ENCODE results near the gene NTRK2.

DNA sequence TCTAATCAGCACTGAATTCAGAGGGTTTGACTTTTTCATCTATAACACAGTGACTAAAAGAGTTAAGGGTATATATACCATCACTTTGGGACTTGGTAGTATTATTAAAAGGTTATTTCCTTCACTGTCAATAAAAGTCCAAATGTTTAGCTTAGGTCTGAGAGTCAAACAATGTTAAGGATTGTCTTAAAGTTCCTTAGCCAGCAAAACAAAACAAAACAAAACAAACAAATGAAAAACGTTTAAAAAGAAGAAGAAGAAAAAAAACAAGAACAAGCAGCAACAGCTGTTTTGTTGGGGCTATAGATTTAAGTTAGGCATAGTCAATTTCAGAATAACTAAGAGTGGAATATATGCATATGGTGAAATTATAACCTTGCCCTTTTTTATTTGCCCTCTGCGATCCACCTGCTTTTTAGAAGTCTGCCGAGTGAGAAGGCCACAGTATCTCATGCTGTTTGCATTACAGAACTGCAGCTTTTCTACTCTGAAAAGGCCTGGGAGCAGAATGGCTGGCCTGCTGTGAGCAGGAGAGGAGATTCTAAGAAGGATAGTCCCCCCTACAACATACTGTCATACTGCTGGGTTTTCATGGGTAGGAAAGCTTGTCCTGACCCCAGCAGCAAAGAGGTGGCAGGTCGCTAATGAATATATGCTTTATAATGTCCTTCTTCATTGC, 141.7 kb downstream of the NTRK2 start:
- TF ChIP-seq, protein P1, sequence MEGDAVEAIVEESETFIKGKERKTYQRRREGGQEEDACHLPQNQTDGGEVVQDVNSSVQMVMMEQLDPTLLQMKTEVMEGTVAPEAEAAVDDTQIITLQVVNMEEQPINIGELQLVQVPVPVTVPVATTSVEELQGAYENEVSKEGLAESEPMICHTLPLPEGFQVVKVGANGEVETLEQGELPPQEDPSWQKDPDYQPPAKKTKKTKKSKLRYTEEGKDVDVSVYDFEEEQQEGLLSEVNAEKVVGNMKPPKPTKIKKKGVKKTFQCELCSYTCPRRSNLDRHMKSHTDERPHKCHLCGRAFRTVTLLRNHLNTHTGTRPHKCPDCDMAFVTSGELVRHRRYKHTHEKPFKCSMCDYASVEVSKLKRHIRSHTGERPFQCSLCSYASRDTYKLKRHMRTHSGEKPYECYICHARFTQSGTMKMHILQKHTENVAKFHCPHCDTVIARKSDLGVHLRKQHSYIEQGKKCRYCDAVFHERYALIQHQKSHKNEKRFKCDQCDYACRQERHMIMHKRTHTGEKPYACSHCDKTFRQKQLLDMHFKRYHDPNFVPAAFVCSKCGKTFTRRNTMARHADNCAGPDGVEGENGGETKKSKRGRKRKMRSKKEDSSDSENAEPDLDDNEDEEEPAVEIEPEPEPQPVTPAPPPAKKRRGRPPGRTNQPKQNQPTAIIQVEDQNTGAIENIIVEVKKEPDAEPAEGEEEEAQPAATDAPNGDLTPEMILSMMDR (IDR thresholded peaks at IDR 0.05), result no peak
- no peak for TF ChIP-seq POLR2A (IDR thresholded peaks at IDR 0.05)
